SK-N-DZ (cell line): ENCODE results near the gene SYTL2.
A peak's percentile ranks its signal among the peaks of the same experiment; 100 is the strongest.
"Not testable (repeated sequence)": the region's sequence is repeated elsewhere in the genome, so short reads cannot be mapped to it uniquely, and the experiment has no call there.

Experiments
- DNase-seq: peaks from one replicate; pipeline ENCODE4 v3.0.0-alpha.2; 2015; ENCODE audit warnings: low spot score

The SYTL2 gene

GRCh38 chr11:85791409-85791990 lies 19.4 kb downstream of the SYTL2 start:
- no peak for DNase-seq

GRCh38 chr11:85787809-85788760 lies 22.9 kb downstream of the SYTL2 start:
- no peak for DNase-seq

- no peak for DNase-seq
These were observed 23.8 kb downstream of the SYTL2 start for GRCh38 chr11:85787168-85787567.

- DNase-seq: peak; percentile 30
These were observed 26.3 kb downstream of the SYTL2 start for GRCh38 chr11:85784480-85785265.

- DNase-seq: no peak
These were observed 27.2 kb downstream of the SYTL2 start for GRCh38 chr11:85783758-85784157.

GRCh38 chr11:85780780-85781517 lies 30.0 kb downstream of the SYTL2 start:
- peak; percentile 64 for DNase-seq

GRCh38 chr11:85779956-85780640 lies 30.8 kb downstream of the SYTL2 start:
- DNase-seq: peak; percentile 17

GRCh38 chr11:85777603-85777972 lies 33.4 kb downstream of the SYTL2 start:
- DNase-seq: not testable (repeated sequence)

- no peak for DNase-seq
These were observed 33.9 kb downstream of the SYTL2 start for GRCh38 chr11:85776951-85777602.

- no peak for DNase-seq
These were observed 36.5 kb downstream of the SYTL2 start for GRCh38 chr11:85774256-85775101.

- no peak for DNase-seq
These were observed 38.2 kb downstream of the SYTL2 start for GRCh38 chr11:85772695-85773094.

- DNase-seq: no peak
These were observed 39.4 kb downstream of the SYTL2 start for GRCh38 chr11:85771568-85771967.

GRCh38 chr11:85769771-85770170 lies 41.2 kb downstream of the SYTL2 start:
- no peak for DNase-seq

- no peak for DNase-seq
These were observed 42.3 kb downstream of the SYTL2 start for GRCh38 chr11:85768473-85769146.

- DNase-seq: no peak
These were observed 43.5 kb downstream of the SYTL2 start for GRCh38 chr11:85767246-85767945.

- no peak for DNase-seq
These were observed 44.2 kb downstream of the SYTL2 start for GRCh38 chr11:85766721-85767161.

GRCh38 chr11:85764796-85765195 lies 46.1 kb downstream of the SYTL2 start:
- no peak for DNase-seq

GRCh38 chr11:85762226-85762625 lies 48.7 kb downstream of the SYTL2 start:
- DNase-seq: no peak
